Astrocyte (in vitro differentiated cells and primary cell): ENCODE measurements around the gene BRINP1. TPM values are rescaled to one million over a fixed set of nuclear protein-coding genes. Genes with fewer than 3 reads are reported as not detected.

Experiments
- DNase-seq: peaks from one replicate; pipeline ENCODE4 v3.0.0-alpha.2; 2010; ENCODE audit warnings: low read depth
- FAIRE-seq: peaks from 2 replicates; lab custom pipeline; 2011; peaks lifted over from hg19 to GRCh38; lab: Jason Lieb, UNC
- H2AFZ ChIP-seq: 2 replicates; pipeline ENCODE4 v1.6.0; 2012; ENCODE audit warnings: low read depth, low read length, inconsistent platforms
- H3K27ac ChIP-seq: 2 replicates; pipeline ENCODE4 v1.5.1; 2011; ENCODE audit warnings: low read depth, low read length, inconsistent platforms
- H3K27me3 ChIP-seq: 2 replicates; pipeline ENCODE4 v1.6.0; 2011; ENCODE audit warnings: low read length, inconsistent platforms; ENCODE audit not compliant: insufficient read depth
- H3K36me3 ChIP-seq: 2 replicates; pipeline ENCODE4 v1.5.1; 2011; ENCODE audit warnings: low read length, inconsistent platforms; ENCODE audit not compliant: insufficient read depth
- H3K4me1 ChIP-seq: 2 replicates; pipeline ENCODE4 v1.5.1; 2011; ENCODE audit warnings: low read length, inconsistent platforms; ENCODE audit not compliant: insufficient read depth
- H3K4me2 ChIP-seq: 2 replicates; pipeline ENCODE4 v1.6.0; 2012; ENCODE audit warnings: low read length, inconsistent platforms
- H3K4me3 ChIP-seq: 2 replicates; pipeline ENCODE4 v1.5.1; 2011; ENCODE audit warnings: low read depth, mild to moderate bottlenecking, low read length, inconsistent platforms; ENCODE audit not compliant: insufficient read depth
- H3K79me2 ChIP-seq: 2 replicates; pipeline ENCODE4 v1.6.0; 2012; ENCODE audit warnings: mild to moderate bottlenecking, low read length, inconsistent platforms; ENCODE audit not compliant: insufficient read depth
- H3K9ac ChIP-seq: 2 replicates; pipeline ENCODE4 v1.6.0; 2012; ENCODE audit warnings: mild to moderate bottlenecking, low read length, inconsistent platforms
- H3K9me3 ChIP-seq: 2 replicates; pipeline ENCODE4 v1.5.1; 2012; ENCODE audit warnings: low read depth, mild to moderate bottlenecking, low read length, inconsistent platforms; ENCODE audit not compliant: insufficient read depth
- H4K20me1 ChIP-seq: 2 replicates; pipeline ENCODE4 v1.6.0; 2012; ENCODE audit warnings: low read length, inconsistent platforms; ENCODE audit not compliant: insufficient read depth
- H3K27ac Mint-ChIP-seq: one replicate; pipeline ENCODE4 v1.8.0; 2021; ENCODE audit warnings: mild to moderate bottlenecking, mixed read lengths; ENCODE audit not compliant: unreplicated experiment
- H3K27me3 Mint-ChIP-seq: one replicate; pipeline ENCODE4 v1.8.0; 2021; ENCODE audit warnings: low read depth, mixed read lengths; ENCODE audit not compliant: unreplicated experiment
- H3K36me3 Mint-ChIP-seq: one replicate; pipeline ENCODE4 v1.8.0; 2021; ENCODE audit warnings: low read depth, mixed read lengths; ENCODE audit not compliant: unreplicated experiment
- H3K4me1 Mint-ChIP-seq: one replicate; pipeline ENCODE4 v1.8.0; 2021; ENCODE audit warnings: low read depth, mixed read lengths; ENCODE audit not compliant: unreplicated experiment
- H3K4me3 Mint-ChIP-seq: one replicate; pipeline ENCODE4 v1.8.0; 2021; ENCODE audit warnings: mild to moderate bottlenecking, moderate library complexity, mixed read lengths; ENCODE audit not compliant: unreplicated experiment
- H3K9me3 Mint-ChIP-seq: one replicate; pipeline ENCODE4 v1.8.0; 2021; ENCODE audit warnings: mild to moderate bottlenecking, mixed read lengths; ENCODE audit not compliant: unreplicated experiment
- EZH2 ChIP-seq: IDR thresholded peaks from 2 replicates; pipeline ENCODE4 v1.6.1; 2012; ENCODE audit warnings: mild to moderate bottlenecking, low read length, inconsistent platforms; ENCODE audit not compliant: insufficient read depth
- total RNA-seq: library from RNA; stranded (reverse); gene quantifications from 2 replicates; pipeline ENCODE4 v1.2.1, GENCODE V29; 2021
- TF ChIP-seq, protein P1 (sequence below): IDR thresholded peaks from 2 replicates; pipeline ENCODE4 v1.5.1; 2011; ENCODE audit warnings: low read depth, mild to moderate bottlenecking, inconsistent platforms, low read length, moderate library complexity; ENCODE audit not compliant: insufficient read depth

BRINP1 gene
- total RNA-seq, 1 donor from 2014 or later: 2.2 TPM

DNA sequence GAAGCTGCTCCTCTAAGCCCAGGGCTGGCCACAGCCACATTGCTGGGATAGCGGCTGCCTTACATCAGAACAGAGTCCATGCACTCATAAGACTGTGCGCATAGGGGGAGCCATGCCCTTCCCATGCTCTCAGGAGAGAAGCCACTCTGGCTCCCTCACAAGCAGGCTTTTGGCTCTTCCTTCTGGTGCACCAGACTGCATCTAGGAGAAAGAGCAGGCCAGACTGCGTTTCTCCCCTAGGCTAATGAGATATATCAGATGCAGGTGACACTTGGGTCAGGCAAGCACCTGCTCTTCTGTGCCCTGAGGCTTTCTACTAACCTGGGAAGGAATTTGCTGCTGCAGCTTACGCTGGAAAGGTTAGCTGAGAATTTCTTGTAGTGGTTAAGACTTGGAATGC, 43.2 kb upstream of the BRINP1 start:
- no peak overlapping the region for H2AFZ ChIP-seq
- no peaks in the 10 kb centered on the region for H3K9me3 ChIP-seq
- Mint-ChIP-seq H3K9me3 (peaks cover 9% of the 10 kb centered on the region), H3K4me1 (no peaks in the 10 kb centered on the region), H3K27me3 (peaks cover 6% of the 10 kb centered on the region), H3K4me3 (no peak overlapping the region), H3K36me3 (no peaks in the 10 kb centered on the region), H3K27ac (no peak overlapping the region)
- TF ChIP-seq EZH2: no peak
- TF ChIP-seq, protein P1, sequence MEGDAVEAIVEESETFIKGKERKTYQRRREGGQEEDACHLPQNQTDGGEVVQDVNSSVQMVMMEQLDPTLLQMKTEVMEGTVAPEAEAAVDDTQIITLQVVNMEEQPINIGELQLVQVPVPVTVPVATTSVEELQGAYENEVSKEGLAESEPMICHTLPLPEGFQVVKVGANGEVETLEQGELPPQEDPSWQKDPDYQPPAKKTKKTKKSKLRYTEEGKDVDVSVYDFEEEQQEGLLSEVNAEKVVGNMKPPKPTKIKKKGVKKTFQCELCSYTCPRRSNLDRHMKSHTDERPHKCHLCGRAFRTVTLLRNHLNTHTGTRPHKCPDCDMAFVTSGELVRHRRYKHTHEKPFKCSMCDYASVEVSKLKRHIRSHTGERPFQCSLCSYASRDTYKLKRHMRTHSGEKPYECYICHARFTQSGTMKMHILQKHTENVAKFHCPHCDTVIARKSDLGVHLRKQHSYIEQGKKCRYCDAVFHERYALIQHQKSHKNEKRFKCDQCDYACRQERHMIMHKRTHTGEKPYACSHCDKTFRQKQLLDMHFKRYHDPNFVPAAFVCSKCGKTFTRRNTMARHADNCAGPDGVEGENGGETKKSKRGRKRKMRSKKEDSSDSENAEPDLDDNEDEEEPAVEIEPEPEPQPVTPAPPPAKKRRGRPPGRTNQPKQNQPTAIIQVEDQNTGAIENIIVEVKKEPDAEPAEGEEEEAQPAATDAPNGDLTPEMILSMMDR: no peak
- DNase-seq (no peak), FAIRE-seq (no peak)
- H3K79me2 ChIP-seq: no peaks in the 10 kb centered on the region
- H3K4me3 ChIP-seq: no peak overlapping the region
- no peak overlapping the region for H3K4me2 ChIP-seq
- H3K9ac ChIP-seq: no peak overlapping the region
- H4K20me1 ChIP-seq: no peaks in the 10 kb centered on the region
- H3K27ac ChIP-seq: no peak overlapping the region
- no peaks in the 10 kb centered on the region for H3K4me1 ChIP-seq
- H3K36me3 ChIP-seq: no peaks in the 10 kb centered on the region
- H3K27me3 ChIP-seq: no peaks in the 10 kb centered on the region

DNA sequence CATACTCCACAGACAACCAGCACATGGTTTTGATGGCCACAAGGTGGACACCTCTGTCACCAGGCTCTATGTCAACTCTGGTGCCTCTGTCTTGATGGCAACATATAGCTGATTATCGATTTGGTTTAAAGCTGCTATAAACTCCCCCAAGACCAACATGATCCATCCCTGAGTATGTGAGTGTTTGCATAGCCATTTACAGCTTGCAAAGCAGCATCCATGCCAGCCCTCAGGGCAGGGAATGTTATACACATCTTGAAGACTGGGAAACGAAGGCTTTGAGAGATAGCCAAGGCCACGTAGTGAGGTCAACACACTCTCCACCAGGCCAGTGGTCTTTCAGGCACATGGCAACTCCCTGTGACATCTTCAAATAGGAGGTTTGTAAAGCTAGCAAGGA, 40.3 kb upstream of the BRINP1 start:
- H3K4me1 Mint-ChIP-seq: no peaks in the 10 kb centered on the region
- H3K4me3 Mint-ChIP-seq: no peak overlapping the region
- DNase-seq: no peak
- Histone ChIP-seq H3K79me2 (no peaks in the 10 kb centered on the region), H2AFZ (no peak overlapping the region), H3K27ac (no peak overlapping the region), H4K20me1 (no peaks in the 10 kb centered on the region), H3K4me3 (no peak overlapping the region), H3K9ac (no peak overlapping the region), H3K27me3 (no peaks in the 10 kb centered on the region), H3K4me2 (no peak overlapping the region), H3K36me3 (no peaks in the 10 kb centered on the region), H3K9me3 (no peaks in the 10 kb centered on the region), H3K4me1 (no peaks in the 10 kb centered on the region)
- peaks cover 10% of the 10 kb centered on the region for H3K27me3 Mint-ChIP-seq
- TF ChIP-seq, protein P1: no peak
- no peak for TF ChIP-seq EZH2
- peaks cover 9% of the 10 kb centered on the region for H3K9me3 Mint-ChIP-seq
- H3K36me3 Mint-ChIP-seq: no peaks in the 10 kb centered on the region
- no peak for FAIRE-seq
- H3K27ac Mint-ChIP-seq: no peak overlapping the region

DNA sequence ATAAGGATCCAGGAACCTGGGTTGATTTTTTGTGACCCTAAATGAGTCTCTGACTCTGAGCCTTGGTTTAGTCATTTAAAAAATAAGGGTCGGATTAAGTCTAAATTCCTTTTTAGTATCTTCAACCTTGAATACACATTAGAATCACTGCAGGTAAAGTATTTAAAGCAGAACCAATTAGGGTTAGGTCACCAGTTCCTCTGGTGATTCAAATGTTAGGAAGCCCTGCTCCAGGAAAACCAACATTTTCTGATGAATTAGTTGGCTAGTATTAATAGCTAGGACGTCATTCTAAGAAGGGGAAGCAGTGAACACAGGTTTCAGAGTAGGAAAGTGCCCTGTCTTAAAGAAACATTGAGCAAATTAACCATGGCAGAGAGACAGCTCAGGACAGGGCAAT, 31.4 kb upstream of the BRINP1 start:
- no peak overlapping the region for H3K27ac Mint-ChIP-seq
- Histone ChIP-seq H3K4me3 (no peak overlapping the region), H3K79me2 (no peaks in the 10 kb centered on the region), H3K36me3 (no peaks in the 10 kb centered on the region), H3K9ac (no peak overlapping the region), H3K27me3 (no peaks in the 10 kb centered on the region), H2AFZ (no peak overlapping the region), H3K27ac (no peak overlapping the region), H3K4me1 (no peaks in the 10 kb centered on the region), H4K20me1 (no peaks in the 10 kb centered on the region), H3K9me3 (peaks cover 7% of the 10 kb centered on the region), H3K4me2 (no peak overlapping the region)
- DNase-seq: no peak
- H3K27me3 Mint-ChIP-seq: peaks cover 8% of the 10 kb centered on the region
- H3K36me3 Mint-ChIP-seq: no peaks in the 10 kb centered on the region
- no peak for FAIRE-seq
- no peaks in the 10 kb centered on the region for H3K4me1 Mint-ChIP-seq
- H3K9me3 Mint-ChIP-seq: no peaks in the 10 kb centered on the region
- TF ChIP-seq, protein P1: no peak
- TF ChIP-seq EZH2: no peak
- H3K4me3 Mint-ChIP-seq: no peak overlapping the region
